ENCODE measurements around the gene WDR1.

DNA sequence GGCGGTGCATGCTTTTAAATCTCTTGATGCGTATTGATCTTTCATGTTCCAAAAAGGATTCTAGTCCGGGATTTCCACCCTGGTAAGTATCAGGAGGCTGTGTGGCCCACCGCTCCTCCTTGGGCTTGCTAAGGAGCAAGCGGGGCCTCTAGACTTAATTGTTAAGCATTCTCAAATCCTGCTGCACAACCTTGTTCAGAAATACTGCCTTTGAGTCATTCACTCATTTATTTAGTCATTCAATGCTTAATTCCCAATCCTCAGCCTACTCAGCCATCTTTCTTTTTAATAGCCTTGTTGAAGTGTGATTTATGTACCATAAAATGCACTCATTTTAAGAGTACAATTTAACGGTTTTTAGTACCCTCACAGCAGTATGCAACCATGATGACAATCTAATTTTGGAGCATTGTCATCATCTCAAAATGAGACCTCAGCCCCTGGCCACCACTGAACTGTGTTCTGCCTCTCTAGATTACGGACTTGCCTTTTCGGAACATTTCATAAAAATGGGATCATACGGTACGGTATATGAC is 79.7 kb downstream of the WDR1 start:
- TF ChIP-seq, protein P1, sequence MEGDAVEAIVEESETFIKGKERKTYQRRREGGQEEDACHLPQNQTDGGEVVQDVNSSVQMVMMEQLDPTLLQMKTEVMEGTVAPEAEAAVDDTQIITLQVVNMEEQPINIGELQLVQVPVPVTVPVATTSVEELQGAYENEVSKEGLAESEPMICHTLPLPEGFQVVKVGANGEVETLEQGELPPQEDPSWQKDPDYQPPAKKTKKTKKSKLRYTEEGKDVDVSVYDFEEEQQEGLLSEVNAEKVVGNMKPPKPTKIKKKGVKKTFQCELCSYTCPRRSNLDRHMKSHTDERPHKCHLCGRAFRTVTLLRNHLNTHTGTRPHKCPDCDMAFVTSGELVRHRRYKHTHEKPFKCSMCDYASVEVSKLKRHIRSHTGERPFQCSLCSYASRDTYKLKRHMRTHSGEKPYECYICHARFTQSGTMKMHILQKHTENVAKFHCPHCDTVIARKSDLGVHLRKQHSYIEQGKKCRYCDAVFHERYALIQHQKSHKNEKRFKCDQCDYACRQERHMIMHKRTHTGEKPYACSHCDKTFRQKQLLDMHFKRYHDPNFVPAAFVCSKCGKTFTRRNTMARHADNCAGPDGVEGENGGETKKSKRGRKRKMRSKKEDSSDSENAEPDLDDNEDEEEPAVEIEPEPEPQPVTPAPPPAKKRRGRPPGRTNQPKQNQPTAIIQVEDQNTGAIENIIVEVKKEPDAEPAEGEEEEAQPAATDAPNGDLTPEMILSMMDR (IDR thresholded peaks at IDR 0.05), result no peak
- TF ChIP-seq POLR2A (IDR thresholded peaks at IDR 0.05) (no peak), POLR2AphosphoS5 (IDR thresholded peaks at IDR 0.05) (no peak)

All from upper lobe of left lung (tissue), 4 donors.